Measurements from ENCODE around the gene FJX1.
A peak's percentile ranks its signal among the peaks of the same experiment; 100 is the strongest.

Gene FJX1

DNA sequence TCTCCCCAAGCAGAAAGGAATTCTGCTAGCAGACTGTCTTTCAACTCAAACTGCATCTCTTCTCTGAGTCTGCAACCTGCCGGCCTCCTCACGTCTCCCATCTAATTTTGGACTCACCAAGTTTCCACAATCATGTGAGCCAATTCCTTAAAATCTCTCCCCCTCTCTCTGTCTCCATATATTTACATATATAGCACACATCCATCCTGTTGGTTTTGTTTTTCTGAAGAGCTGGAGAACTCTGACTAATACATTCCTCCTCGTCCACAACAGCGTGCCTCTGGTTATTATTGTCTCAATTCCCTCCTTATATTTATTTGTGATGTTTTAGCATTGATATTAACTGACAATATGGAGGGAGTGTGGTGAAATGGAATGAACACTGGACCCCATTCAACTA is 29.6 kb upstream of the FJX1 start:
- no peak overlapping the region for H3K23ac ChIP-seq (ENCODE audit: low read length)
- H2BK5ac ChIP-seq (ENCODE audit: low read length): no peak overlapping the region
- no CpG with 5 or more reads among the region's 4 CpGs for WGBS (ENCODE audit: extremely low coverage, insufficient coverage, low lambda C conversion rate)
- DNase-seq: no peak
- no peaks in the 10 kb centered on the region for H3K36me3 ChIP-seq (ENCODE audit: control insufficient read depth, insufficient read depth, low read length)
- no peak overlapping the region for H4K5ac ChIP-seq (ENCODE audit: low read length)
- no peaks in the 10 kb centered on the region for H3K27me3 ChIP-seq (ENCODE audit: insufficient read depth, low read length, poor library complexity)
- no peak overlapping the region for H3K9ac ChIP-seq (ENCODE audit: low read length)
- H3K4me1 ChIP-seq (ENCODE audit: control insufficient read depth, low read depth, low read length): no peaks in the 10 kb centered on the region
- H3K18ac ChIP-seq (ENCODE audit: low read length): no peak overlapping the region
- no peaks in the 10 kb centered on the region for H3K79me2 ChIP-seq (ENCODE audit: control insufficient read depth, insufficient read depth, low read length)
- no peak overlapping the region for H4K8ac ChIP-seq (ENCODE audit: low read depth, low read length)
- H3K4ac ChIP-seq (ENCODE audit: low read depth, low read length): no peak overlapping the region
- no peak overlapping the region for H3K4me2 ChIP-seq (ENCODE audit: low read length)
- no peak overlapping the region for H3K27ac ChIP-seq (ENCODE audit: low read depth, low read length)
- no peaks in the 10 kb centered on the region for H3K79me1 ChIP-seq (ENCODE audit: low read length)
- H3K56ac ChIP-seq (ENCODE audit: low read length): no peak overlapping the region
- no peak overlapping the region for H3K4me3 ChIP-seq (ENCODE audit: low read length)
- no peak overlapping the region for H2BK15ac ChIP-seq (replicated peaks; ENCODE audit: low read depth)
- no peak overlapping the region for H2BK120ac ChIP-seq (ENCODE audit: low read depth, low read length)
- H2AK5ac ChIP-seq (ENCODE audit: low read length): no peak overlapping the region

DNA sequence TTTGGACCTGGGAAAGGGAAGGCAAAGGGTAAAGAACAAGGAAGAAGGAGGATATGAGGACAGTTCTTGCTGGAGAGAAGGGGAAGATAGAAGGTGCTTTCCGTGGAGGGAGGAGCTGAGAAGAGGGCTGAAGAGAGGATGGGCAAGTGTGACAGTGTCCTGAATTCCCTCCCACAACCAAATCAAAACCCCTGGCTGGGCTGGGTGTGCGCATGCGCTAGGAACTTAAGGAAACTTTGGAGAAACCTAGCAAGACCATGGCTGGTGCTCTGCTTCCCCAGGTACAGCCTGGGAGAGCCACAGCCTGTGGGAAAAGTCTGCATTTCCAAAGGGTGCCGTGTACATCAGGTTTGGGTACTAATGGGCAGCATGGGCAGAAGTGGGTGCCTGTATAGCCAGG is 29.0 kb upstream of the FJX1 start:
- no peak overlapping the region for H3K56ac ChIP-seq (ENCODE audit: low read length)
- H3K4me3 ChIP-seq (ENCODE audit: low read length): no peak overlapping the region
- H3K79me1 ChIP-seq (ENCODE audit: low read length): no peaks in the 10 kb centered on the region
- H3K9ac ChIP-seq (ENCODE audit: low read length): no peak overlapping the region
- H3K27me3 ChIP-seq (ENCODE audit: insufficient read depth, low read length, poor library complexity): no peaks in the 10 kb centered on the region
- H3K4me1 ChIP-seq (ENCODE audit: control insufficient read depth, low read depth, low read length): no peaks in the 10 kb centered on the region
- no peak overlapping the region for H3K4ac ChIP-seq (ENCODE audit: low read depth, low read length)
- no peak overlapping the region for H3K4me2 ChIP-seq (ENCODE audit: low read length)
- no peaks in the 10 kb centered on the region for H3K79me2 ChIP-seq (ENCODE audit: control insufficient read depth, insufficient read depth, low read length)
- H2BK15ac ChIP-seq (replicated peaks; ENCODE audit: low read depth): no peak overlapping the region
- no peaks in the 10 kb centered on the region for H3K36me3 ChIP-seq (ENCODE audit: control insufficient read depth, insufficient read depth, low read length)
- H2BK5ac ChIP-seq (ENCODE audit: low read length): no peak overlapping the region
- no peak overlapping the region for H4K8ac ChIP-seq (ENCODE audit: low read depth, low read length)
- no peak overlapping the region for H3K18ac ChIP-seq (ENCODE audit: low read length)
- H3K27ac ChIP-seq (ENCODE audit: low read depth, low read length): no peak overlapping the region
- H2BK120ac ChIP-seq (ENCODE audit: low read depth, low read length): no peak overlapping the region
- no peak for DNase-seq
- no CpG with 5 or more reads among the region's 4 CpGs for WGBS (ENCODE audit: extremely low coverage, insufficient coverage, low lambda C conversion rate)
- no peak overlapping the region for H2AK5ac ChIP-seq (ENCODE audit: low read length)
- no peak overlapping the region for H4K5ac ChIP-seq (ENCODE audit: low read length)
- no peak overlapping the region for H3K23ac ChIP-seq (ENCODE audit: low read length)

DNA sequence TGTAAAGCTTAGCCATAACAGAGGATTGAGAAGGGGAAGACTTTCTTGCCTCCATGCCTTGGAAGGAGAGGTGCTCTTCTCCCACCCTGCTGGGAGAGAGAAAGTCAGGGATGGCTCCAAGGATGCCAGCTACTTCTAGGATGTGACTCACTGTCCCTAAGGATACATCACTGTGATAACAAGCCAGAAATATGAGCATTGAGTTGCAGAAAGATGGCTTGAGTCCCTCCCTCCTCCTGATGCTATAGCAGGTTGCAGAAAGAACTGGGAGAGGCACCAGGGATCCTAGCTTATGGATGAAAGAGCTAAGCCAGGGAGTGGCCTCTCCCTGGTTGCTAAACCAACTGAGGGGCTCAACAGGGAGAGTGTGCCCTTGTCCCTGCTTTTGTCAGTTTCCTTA is 27.8 kb upstream of the FJX1 start:
- Histone ChIP-seq H3K79me1 (ENCODE audit: low read length) (no peaks in the 10 kb centered on the region), H3K36me3 (ENCODE audit: control insufficient read depth, insufficient read depth, low read length) (no peaks in the 10 kb centered on the region), H2BK15ac (replicated peaks; ENCODE audit: low read depth) (no peak overlapping the region), H3K23ac (ENCODE audit: low read length) (no peak overlapping the region), H3K4me3 (ENCODE audit: low read length) (no peak overlapping the region), H2BK5ac (ENCODE audit: low read length) (no peak overlapping the region), H4K8ac (ENCODE audit: low read depth, low read length) (no peak overlapping the region), H3K9ac (ENCODE audit: low read length) (no peak overlapping the region), H3K18ac (ENCODE audit: low read length) (no peak overlapping the region), H3K56ac (ENCODE audit: low read length) (no peak overlapping the region), H2AK5ac (ENCODE audit: low read length) (no peak overlapping the region), H3K27me3 (ENCODE audit: insufficient read depth, low read length, poor library complexity) (no peaks in the 10 kb centered on the region), H3K79me2 (ENCODE audit: control insufficient read depth, insufficient read depth, low read length) (no peaks in the 10 kb centered on the region), H3K4me1 (ENCODE audit: control insufficient read depth, low read depth, low read length) (no peaks in the 10 kb centered on the region), H3K4ac (ENCODE audit: low read depth, low read length) (no peak overlapping the region), H3K4me2 (ENCODE audit: low read length) (no peak overlapping the region), H4K5ac (ENCODE audit: low read length) (no peak overlapping the region), H3K27ac (ENCODE audit: low read depth, low read length) (no peak overlapping the region), H2BK120ac (ENCODE audit: low read depth, low read length) (no peak overlapping the region)
- DNase-seq: no peak

DNA sequence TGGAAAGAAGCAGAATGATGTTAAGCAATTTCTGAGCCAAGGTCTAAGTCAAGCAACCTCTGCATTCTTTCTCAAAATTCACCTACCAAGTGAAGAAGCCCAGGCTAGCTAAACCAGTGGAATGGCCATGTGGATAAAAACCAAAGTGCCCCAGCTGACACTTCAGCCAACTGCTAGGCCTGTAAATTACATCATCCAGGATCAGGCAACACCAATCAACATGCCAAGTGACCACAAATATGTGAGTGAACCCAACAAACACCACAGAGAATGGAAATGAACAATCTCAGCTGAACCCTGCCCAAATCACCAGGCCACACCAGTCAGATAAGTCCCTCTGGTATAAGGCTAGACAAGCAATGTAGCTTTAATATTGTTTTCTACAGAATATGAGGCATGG is 25.1 kb upstream of the FJX1 start:
- H2BK15ac ChIP-seq (replicated peaks; ENCODE audit: low read depth): no peak overlapping the region
- no peak overlapping the region for H2BK5ac ChIP-seq (ENCODE audit: low read length)
- H2AK5ac ChIP-seq (ENCODE audit: low read length): no peak overlapping the region
- H3K4ac ChIP-seq (ENCODE audit: low read depth, low read length): no peak overlapping the region
- H3K79me2 ChIP-seq (ENCODE audit: control insufficient read depth, insufficient read depth, low read length): no peaks in the 10 kb centered on the region
- no peak overlapping the region for H3K18ac ChIP-seq (ENCODE audit: low read length)
- no peak overlapping the region for H3K4me3 ChIP-seq (ENCODE audit: low read length)
- no peaks in the 10 kb centered on the region for H3K79me1 ChIP-seq (ENCODE audit: low read length)
- no peak overlapping the region for H3K4me2 ChIP-seq (ENCODE audit: low read length)
- DNase-seq: peak; percentile 61
- no peaks in the 10 kb centered on the region for H3K27me3 ChIP-seq (ENCODE audit: insufficient read depth, low read length, poor library complexity)
- H3K56ac ChIP-seq (ENCODE audit: low read length): no peak overlapping the region
- no peak overlapping the region for H3K27ac ChIP-seq (ENCODE audit: low read depth, low read length)
- no peak overlapping the region for H2BK120ac ChIP-seq (ENCODE audit: low read depth, low read length)
- H4K5ac ChIP-seq (ENCODE audit: low read length): no peak overlapping the region
- H4K8ac ChIP-seq (ENCODE audit: low read depth, low read length): no peak overlapping the region
- H3K9ac ChIP-seq (ENCODE audit: low read length): no peak overlapping the region
- no peaks in the 10 kb centered on the region for H3K36me3 ChIP-seq (ENCODE audit: control insufficient read depth, insufficient read depth, low read length)
- no peaks in the 10 kb centered on the region for H3K4me1 ChIP-seq (ENCODE audit: control insufficient read depth, low read depth, low read length)
- H3K23ac ChIP-seq (ENCODE audit: low read length): no peak overlapping the region

DNA sequence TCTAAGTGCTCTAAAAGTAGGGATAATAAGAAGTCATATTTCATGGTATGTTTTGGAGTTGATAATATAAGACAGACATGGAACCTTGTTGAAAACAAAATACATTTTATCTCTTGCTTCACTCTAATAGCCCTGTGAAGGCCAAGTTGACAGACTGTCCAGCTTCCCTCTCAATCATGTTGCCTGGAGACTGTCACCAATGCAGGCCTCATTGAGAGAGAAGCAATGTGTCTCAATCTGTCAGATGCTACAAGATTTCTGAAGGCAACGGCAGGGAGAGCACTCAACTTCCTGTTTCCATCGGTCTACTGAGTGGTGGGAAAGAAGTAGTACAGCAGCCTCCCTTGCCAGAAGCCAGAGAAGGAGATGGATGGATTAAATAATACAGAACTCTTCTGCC is 23.6 kb upstream of the FJX1 start:
- no peaks in the 10 kb centered on the region for H3K27me3 ChIP-seq (ENCODE audit: insufficient read depth, low read length, poor library complexity)
- no peak for DNase-seq
- no peak overlapping the region for H3K4me3 ChIP-seq (ENCODE audit: low read length)
- H3K79me1 ChIP-seq (ENCODE audit: low read length): no peaks in the 10 kb centered on the region
- no peaks in the 10 kb centered on the region for H3K79me2 ChIP-seq (ENCODE audit: control insufficient read depth, insufficient read depth, low read length)
- H4K8ac ChIP-seq (ENCODE audit: low read depth, low read length): no peak overlapping the region
- no peak overlapping the region for H2BK120ac ChIP-seq (ENCODE audit: low read depth, low read length)
- no peak overlapping the region for H3K9ac ChIP-seq (ENCODE audit: low read length)
- no CpG with 5 or more reads among the region's 2 CpGs for WGBS (ENCODE audit: extremely low coverage, insufficient coverage, low lambda C conversion rate)
- H3K27ac ChIP-seq (ENCODE audit: low read depth, low read length): no peak overlapping the region
- no peak overlapping the region for H2BK15ac ChIP-seq (replicated peaks; ENCODE audit: low read depth)
- H3K36me3 ChIP-seq (ENCODE audit: control insufficient read depth, insufficient read depth, low read length): no peaks in the 10 kb centered on the region
- H3K56ac ChIP-seq (ENCODE audit: low read length): no peak overlapping the region
- no peak overlapping the region for H3K18ac ChIP-seq (ENCODE audit: low read length)
- H3K4ac ChIP-seq (ENCODE audit: low read depth, low read length): no peak overlapping the region
- H3K4me2 ChIP-seq (ENCODE audit: low read length): no peak overlapping the region
- no peak overlapping the region for H4K5ac ChIP-seq (ENCODE audit: low read length)
- no peaks in the 10 kb centered on the region for H3K4me1 ChIP-seq (ENCODE audit: control insufficient read depth, low read depth, low read length)
- H2BK5ac ChIP-seq (ENCODE audit: low read length): no peak overlapping the region
- H2AK5ac ChIP-seq (ENCODE audit: low read length): no peak overlapping the region
- no peak overlapping the region for H3K23ac ChIP-seq (ENCODE audit: low read length)

DNA sequence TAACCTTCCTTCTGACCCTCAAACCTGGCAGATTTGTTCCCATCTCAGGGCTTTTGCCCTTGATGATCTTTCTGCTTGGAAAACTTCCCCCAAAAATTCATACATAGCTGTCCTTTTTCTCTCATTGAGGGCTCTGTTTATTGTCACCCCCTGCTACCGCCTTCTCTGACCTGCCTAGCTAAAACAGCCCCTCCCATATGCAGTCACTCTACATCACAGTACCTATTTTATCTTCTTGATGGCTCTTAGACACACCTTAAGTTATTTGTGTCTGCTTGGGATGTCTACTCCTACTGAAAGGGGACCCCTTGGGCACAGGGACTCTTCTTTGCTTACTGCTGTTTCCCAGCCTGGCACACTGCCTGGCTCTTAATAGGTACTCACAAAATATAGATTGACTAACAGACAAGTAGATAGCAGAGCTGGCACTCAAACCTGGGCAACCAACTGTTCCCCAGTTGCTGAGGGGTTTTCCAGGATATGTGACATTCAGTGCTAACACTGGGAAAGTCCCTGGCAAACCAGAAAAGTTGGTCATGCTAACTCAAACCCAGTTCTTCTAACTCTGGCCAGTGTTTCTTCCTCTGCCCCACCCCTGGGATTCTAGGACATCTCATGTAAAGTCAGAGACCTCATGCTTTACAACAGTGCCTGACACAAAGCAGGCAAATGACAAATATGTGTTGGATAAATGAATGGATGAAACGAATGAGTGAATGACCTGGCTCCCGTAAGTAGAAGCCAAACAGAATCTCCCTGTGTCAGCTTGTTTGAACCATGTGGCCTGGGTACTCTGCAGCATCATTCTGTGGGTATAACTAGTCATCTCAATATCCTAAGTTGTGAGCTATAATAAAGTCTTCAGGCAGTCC is 19.8 kb upstream of the FJX1 start:
- no peak overlapping the region for H2AK5ac ChIP-seq (ENCODE audit: low read length)
- H2BK5ac ChIP-seq (ENCODE audit: low read length): no peak overlapping the region
- H4K5ac ChIP-seq (ENCODE audit: low read length): no peak overlapping the region
- no peak overlapping the region for H2BK15ac ChIP-seq (replicated peaks; ENCODE audit: low read depth)
- H4K8ac ChIP-seq (ENCODE audit: low read depth, low read length): no peak overlapping the region
- no peak overlapping the region for H3K4me2 ChIP-seq (ENCODE audit: low read length)
- WGBS (ENCODE audit: extremely low coverage, insufficient coverage, low lambda C conversion rate): no CpG with 5 or more reads among the region's 3 CpGs
- DNase-seq: no peak
- no peak overlapping the region for H3K27ac ChIP-seq (ENCODE audit: low read depth, low read length)
- no peaks in the 10 kb centered on the region for H3K27me3 ChIP-seq (ENCODE audit: insufficient read depth, low read length, poor library complexity)
- H2BK120ac ChIP-seq (ENCODE audit: low read depth, low read length): no peak overlapping the region
- no peak overlapping the region for H3K23ac ChIP-seq (ENCODE audit: low read length)
- no peaks in the 10 kb centered on the region for H3K79me2 ChIP-seq (ENCODE audit: control insufficient read depth, insufficient read depth, low read length)
- no peaks in the 10 kb centered on the region for H3K4me1 ChIP-seq (ENCODE audit: control insufficient read depth, low read depth, low read length)
- H3K18ac ChIP-seq (ENCODE audit: low read length): no peak overlapping the region
- no peak overlapping the region for H3K9ac ChIP-seq (ENCODE audit: low read length)
- no peak overlapping the region for H3K4ac ChIP-seq (ENCODE audit: low read depth, low read length)
- no peak overlapping the region for H3K4me3 ChIP-seq (ENCODE audit: low read length)
- H3K79me1 ChIP-seq (ENCODE audit: low read length): no peaks in the 10 kb centered on the region
- H3K36me3 ChIP-seq (ENCODE audit: control insufficient read depth, insufficient read depth, low read length): no peaks in the 10 kb centered on the region
- no peak overlapping the region for H3K56ac ChIP-seq (ENCODE audit: low read length)
